PFSK-1 (cell line): ENCODE measurements around the gene DNAJB14.

ENCODE experiments used
- FOXP2 ChIP-seq: optimal IDR thresholded peaks from 2 replicates; pipeline ENCODE3; 2011; ENCODE audit warnings: borderline replicate concordance, control low read depth, inconsistent platforms; ENCODE audit not compliant: insufficient read depth; ENCODE audit errors: extremely low read length, extremely low read depth
- POLR2AphosphoS5 ChIP-seq: IDR thresholded peaks from 2 replicates; pipeline ENCODE4 v1.6.1; 2012; ENCODE audit warnings: low read depth, mild to moderate bottlenecking, control low read depth, low read length, moderate library complexity
- REST ChIP-seq, 2 experiments: IDR thresholded peaks; 2 replicates each; pipeline versions ENCODE4 v1.6.1 to v1.8.0; 2011 to 2012; ENCODE audit warnings: low read depth in 2 of 2, low read length in 2 of 2, control low read depth in 1 of 2, inconsistent platforms in 1 of 2, mild to moderate bottlenecking in 1 of 2, moderate library complexity in 1 of 2; ENCODE audit not compliant: insufficient read depth in 1 of 2
- SIN3A ChIP-seq: IDR thresholded peaks from 2 replicates; pipeline ENCODE4 v1.6.1; 2012; ENCODE audit warnings: mild to moderate bottlenecking, low read length, moderate library complexity, borderline replicate concordance; ENCODE audit not compliant: insufficient read depth
- TAF1 ChIP-seq: IDR thresholded peaks from 2 replicates; pipeline ENCODE4 v1.6.1; 2012; ENCODE audit warnings: low read length, control low read depth, borderline replicate concordance; ENCODE audit not compliant: insufficient read depth

The DNAJB14 gene

GRCh38 chr4:99857307-99857706 lies 89.1 kb downstream of the DNAJB14 start:
- no peak for TF ChIP-seq POLR2AphosphoS5

- TF ChIP-seq SIN3A (no peak), TAF1 (no peak), FOXP2 (no peak), REST (IDR thresholded peaks at IDR 0.05; ENCODE audit: insufficient read depth in 1 of 2, low read depth in 2 of 2, low read length in 2 of 2) (no peak), POLR2AphosphoS5 (no peak)
Measured at GRCh38 chr4:99856166-99856565, 90.3 kb downstream of the DNAJB14 start.

GRCh38 chr4:99855678-99856077 lies 90.7 kb downstream of the DNAJB14 start:
- no peak for TF ChIP-seq SIN3A
- no peak for TF ChIP-seq FOXP2
- TF ChIP-seq REST (IDR thresholded peaks at IDR 0.05; ENCODE audit: insufficient read depth in 1 of 2, low read depth in 2 of 2, low read length in 2 of 2) = no peak
- no peak for TF ChIP-seq TAF1
- no peak for TF ChIP-seq POLR2AphosphoS5

- TF ChIP-seq FOXP2 = no peak
- no peak for TF ChIP-seq TAF1
- TF ChIP-seq POLR2AphosphoS5 = no peak
- TF ChIP-seq SIN3A = no peak
- TF ChIP-seq REST (IDR thresholded peaks at IDR 0.05; ENCODE audit: insufficient read depth in 1 of 2, low read depth in 2 of 2, low read length in 2 of 2) = no peak
Measured at GRCh38 chr4:99853999-99854398, 92.4 kb downstream of the DNAJB14 start.

- TF ChIP-seq REST (IDR thresholded peaks at IDR 0.05; ENCODE audit: insufficient read depth in 1 of 2, low read depth in 2 of 2, low read length in 2 of 2) (no peak), POLR2AphosphoS5 (no peak), SIN3A (no peak), TAF1 (no peak), FOXP2 (no peak)
Measured at GRCh38 chr4:99853190-99853589, 93.2 kb downstream of the DNAJB14 start.
